Panc1 (cell line): ENCODE results near the gene KLK12. TPM values are rescaled to one million over a fixed set of nuclear protein-coding genes. Genes with fewer than 3 reads are reported as not detected.

Source experiments
- ATAC-seq: fragments of 200-7000 bp; cut with Tn5 transposase; 2 replicates; pipeline ENCODE4 v1.9.1; 2020; ENCODE audit warnings: mild to moderate bottlenecking, moderate library complexity
- BruUV-seq: library from RNA; stranded (reverse); fragments of 400-500 nt; replicated peaks from 2 replicates; lab custom pipeline; 2021; lab: Mats Ljungman, UMichigan
- CTCF ChIA-PET: fragments of 300-600 bp; sonication (Branson Sonifier 250); formaldehyde crosslinking; loops from one replicate; lab custom pipeline; 2022; ENCODE audit warnings: antibody characterized with exemption; lab: Charles Lee
- POLR2A ChIA-PET: fragments of 300-600 bp; sonication (Branson Sonifier 250); formaldehyde crosslinking; loops from one replicate; lab custom pipeline; 2022; ENCODE audit warnings: antibody characterized with exemption; lab: Charles Lee
- DNase-seq: peaks from one replicate; pipeline ENCODE4 v3.0.0-alpha.2; 2010; ENCODE audit warnings: low read depth, low spot score
- H3K27ac ChIP-seq: 2 replicates; pipeline ENCODE4 v1.5.1; 2011; ENCODE audit warnings: mild to moderate bottlenecking, low read length, inconsistent platforms
- H3K27me3 ChIP-seq: fragments of 200-500 bp; sonication (Bioruptor generic); 2 replicates; pipeline ENCODE4 v1.6.0; 2014; ENCODE audit warnings: low read length, inconsistent platforms; ENCODE audit not compliant: control insufficient read depth, insufficient read depth
- H3K36me3 ChIP-seq: fragments of 200-500 bp; sonication (Bioruptor generic); 2 replicates; pipeline ENCODE4 v1.5.1; 2014; ENCODE audit warnings: inconsistent platforms, mild to moderate bottlenecking, low read length, moderate library complexity; ENCODE audit not compliant: control insufficient read depth, insufficient read depth
- H3K4me1 ChIP-seq: 2 replicates; pipeline ENCODE4 v1.5.1; 2011; ENCODE audit warnings: inconsistent platforms, mild to moderate bottlenecking, low read length, moderate library complexity; ENCODE audit not compliant: control insufficient read depth, insufficient read depth
- H3K4me3 ChIP-seq, 2 experiments: 2 replicates each; pipeline ENCODE4 v1.5.1; 2011 to 2012; ENCODE audit warnings: low read depth in 2 of 2, low read length in 2 of 2, mild to moderate bottlenecking in 2 of 2, inconsistent platforms in 1 of 2, moderate library complexity in 1 of 2
- H3K9me3 ChIP-seq: fragments of 200-500 bp; sonication (Bioruptor generic); 2 replicates; pipeline ENCODE4 v1.5.1; 2014; ENCODE audit warnings: low read depth, mild to moderate bottlenecking, inconsistent platforms, low read length, moderate library complexity; ENCODE audit not compliant: control insufficient read depth, insufficient read depth
- POLR2AphosphoS5 ChIP-seq: IDR thresholded peaks from 2 replicates; pipeline ENCODE4 v1.6.1; 2012; ENCODE audit warnings: mild to moderate bottlenecking, low read depth, low read length, moderate library complexity
- REST ChIP-seq, 2 experiments: IDR thresholded peaks; 2 replicates each; pipeline ENCODE4 v1.6.1; 2011 to 2012; ENCODE audit warnings: low read depth in 2 of 2, control low read depth in 1 of 2, low read length in 1 of 2, mild to moderate bottlenecking in 1 of 2, moderate library complexity in 1 of 2; ENCODE audit not compliant: insufficient read depth in 1 of 2
- SIN3A ChIP-seq: IDR thresholded peaks from 2 replicates; pipeline ENCODE4 v1.6.1; 2012; ENCODE audit warnings: low read depth, mild to moderate bottlenecking, low read length, moderate library complexity, borderline replicate concordance; ENCODE audit not compliant: insufficient read depth
- TCF7L2 ChIP-seq: IDR thresholded peaks from 2 replicates; pipeline ENCODE4 v1.6.1; 2011; ENCODE audit warnings: mild to moderate bottlenecking, low read depth, low read length, inconsistent platforms
- in situ Hi-C: cut with HindIII; loops from 2 replicates; pipeline ENCODE4 v1.10.0; 2016; ENCODE audit warnings: low sequenced_read_pairs, low pct_unique_long_range_greater_than_20kb
- intact Hi-C: fragments of 100-400 bp; cut with micrococcal nuclease; formaldehyde crosslinking; loops from one replicate; pipeline ENCODE4 v1.10.0; 2022; ENCODE audit not compliant: unreplicated experiment
- total RNA-seq: library from RNA; stranded (reverse); gene quantifications from one replicate; pipeline ENCODE4 v1.2.1, GENCODE V29; 2021; ENCODE audit not compliant: unreplicated experiment
- TF ChIP-seq, protein P1 (sequence below): fragments of 450-650 bp; IDR thresholded peaks from 2 replicates; pipeline ENCODE4 v1.5.1; 2017; ENCODE audit warnings: mild to moderate bottlenecking

The KLK12 gene
- total RNA-seq, 1 experiment from 2014 or later = not detected

- no peak for DNase-seq
- no peaks in the 10 kb centered on the region for H3K36me3 ChIP-seq
- BruUV-seq = no TSS peak
- ChIA-PET CTCF (no interaction called here), POLR2A (no interaction called here)
- in situ Hi-C loops (no loop called here), intact Hi-C loops (no loop called here)
- ATAC-seq = no peak
- H3K27ac ChIP-seq = no peak overlapping the region
- H3K27me3 ChIP-seq = no peaks in the 10 kb centered on the region; the same call in 1 of the 2 replicates
- H3K4me3 ChIP-seq = no peak overlapping the region
- no peak for TF ChIP-seq POLR2AphosphoS5
- no peak for TF ChIP-seq REST (IDR thresholded peaks at IDR 0.05; ENCODE audit: insufficient read depth in 1 of 2, low read depth in 2 of 2, low read length in 1 of 2)
- no peak for TF ChIP-seq TCF7L2
- TF ChIP-seq, protein P1, sequence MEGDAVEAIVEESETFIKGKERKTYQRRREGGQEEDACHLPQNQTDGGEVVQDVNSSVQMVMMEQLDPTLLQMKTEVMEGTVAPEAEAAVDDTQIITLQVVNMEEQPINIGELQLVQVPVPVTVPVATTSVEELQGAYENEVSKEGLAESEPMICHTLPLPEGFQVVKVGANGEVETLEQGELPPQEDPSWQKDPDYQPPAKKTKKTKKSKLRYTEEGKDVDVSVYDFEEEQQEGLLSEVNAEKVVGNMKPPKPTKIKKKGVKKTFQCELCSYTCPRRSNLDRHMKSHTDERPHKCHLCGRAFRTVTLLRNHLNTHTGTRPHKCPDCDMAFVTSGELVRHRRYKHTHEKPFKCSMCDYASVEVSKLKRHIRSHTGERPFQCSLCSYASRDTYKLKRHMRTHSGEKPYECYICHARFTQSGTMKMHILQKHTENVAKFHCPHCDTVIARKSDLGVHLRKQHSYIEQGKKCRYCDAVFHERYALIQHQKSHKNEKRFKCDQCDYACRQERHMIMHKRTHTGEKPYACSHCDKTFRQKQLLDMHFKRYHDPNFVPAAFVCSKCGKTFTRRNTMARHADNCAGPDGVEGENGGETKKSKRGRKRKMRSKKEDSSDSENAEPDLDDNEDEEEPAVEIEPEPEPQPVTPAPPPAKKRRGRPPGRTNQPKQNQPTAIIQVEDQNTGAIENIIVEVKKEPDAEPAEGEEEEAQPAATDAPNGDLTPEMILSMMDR = no peak
- no peak for TF ChIP-seq SIN3A
- H3K9me3 ChIP-seq = no peaks in the 10 kb centered on the region
- no peaks in the 10 kb centered on the region for H3K4me1 ChIP-seq
Observed at GRCh38 chr19:51059715-51060114, 24.9 kb upstream of the KLK12 start.

- CTCF ChIA-PET = no interaction called here
- Histone ChIP-seq H3K4me3 (no peak overlapping the region), H3K9me3 (no peaks in the 10 kb centered on the region), H3K4me1 (no peaks in the 10 kb centered on the region), H3K27me3 (no peaks in the 10 kb centered on the region; the same call in 1 of the 2 replicates), H3K36me3 (no peaks in the 10 kb centered on the region), H3K27ac (no peak overlapping the region)
- POLR2A ChIA-PET = no interaction called here
- BruUV-seq = no TSS peak
- in situ Hi-C loops (no loop called here), intact Hi-C loops (no loop called here)
- ATAC-seq = no peak
- TF ChIP-seq, protein P1 = no peak
- TF ChIP-seq TCF7L2 (no peak), SIN3A (no peak), REST (IDR thresholded peaks at IDR 0.05; ENCODE audit: insufficient read depth in 1 of 2, low read depth in 2 of 2, low read length in 1 of 2) (no peak), POLR2AphosphoS5 (no peak)
- no peak for DNase-seq
Observed at GRCh38 chr19:51055866-51056265, 21.1 kb upstream of the KLK12 start.
